ENCODE results near the gene PRKCA. TPM values are rescaled to one million over a fixed set of nuclear protein-coding genes. Genes with fewer than 3 reads are reported as not detected.
A peak's percentile ranks its signal among the peaks of the same experiment; 100 is the strongest.

PRKCA gene
- total RNA-seq, 1 donor from 2014 or later, result 29.0 TPM

DNA sequence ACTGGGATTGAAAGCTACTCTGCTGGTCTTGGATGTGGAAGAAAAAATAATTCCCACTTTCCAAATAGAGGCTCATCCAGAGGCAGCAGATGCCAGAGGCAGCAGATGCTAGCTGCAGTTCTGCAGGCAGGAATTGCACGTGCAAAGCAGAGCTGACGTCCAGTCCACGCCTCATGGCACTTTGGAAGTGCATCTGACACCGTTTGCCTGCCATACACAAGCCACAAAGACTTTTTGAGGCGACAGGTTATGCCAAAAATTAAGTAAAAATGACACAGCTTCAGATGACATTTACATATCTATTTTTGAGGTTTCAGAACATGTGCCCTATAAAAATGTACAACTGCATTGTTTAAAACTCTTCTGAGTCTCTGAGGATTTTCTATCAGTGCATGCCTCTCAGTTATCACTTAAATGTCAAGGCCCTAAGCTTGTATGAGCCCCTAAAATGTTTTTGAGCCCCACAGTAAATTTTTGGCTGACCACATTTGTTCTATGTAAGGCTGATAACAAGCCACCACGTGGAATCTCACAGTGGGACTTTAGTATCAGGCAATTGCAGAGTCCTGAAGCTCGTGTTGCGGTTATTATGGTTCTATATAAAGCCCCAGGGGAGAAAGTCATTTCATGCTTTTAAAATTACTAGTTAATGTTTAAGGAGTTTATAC is 239.2 kb downstream of the PRKCA start:
- TF ChIP-seq, protein P1, sequence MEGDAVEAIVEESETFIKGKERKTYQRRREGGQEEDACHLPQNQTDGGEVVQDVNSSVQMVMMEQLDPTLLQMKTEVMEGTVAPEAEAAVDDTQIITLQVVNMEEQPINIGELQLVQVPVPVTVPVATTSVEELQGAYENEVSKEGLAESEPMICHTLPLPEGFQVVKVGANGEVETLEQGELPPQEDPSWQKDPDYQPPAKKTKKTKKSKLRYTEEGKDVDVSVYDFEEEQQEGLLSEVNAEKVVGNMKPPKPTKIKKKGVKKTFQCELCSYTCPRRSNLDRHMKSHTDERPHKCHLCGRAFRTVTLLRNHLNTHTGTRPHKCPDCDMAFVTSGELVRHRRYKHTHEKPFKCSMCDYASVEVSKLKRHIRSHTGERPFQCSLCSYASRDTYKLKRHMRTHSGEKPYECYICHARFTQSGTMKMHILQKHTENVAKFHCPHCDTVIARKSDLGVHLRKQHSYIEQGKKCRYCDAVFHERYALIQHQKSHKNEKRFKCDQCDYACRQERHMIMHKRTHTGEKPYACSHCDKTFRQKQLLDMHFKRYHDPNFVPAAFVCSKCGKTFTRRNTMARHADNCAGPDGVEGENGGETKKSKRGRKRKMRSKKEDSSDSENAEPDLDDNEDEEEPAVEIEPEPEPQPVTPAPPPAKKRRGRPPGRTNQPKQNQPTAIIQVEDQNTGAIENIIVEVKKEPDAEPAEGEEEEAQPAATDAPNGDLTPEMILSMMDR (IDR thresholded peaks at IDR 0.05), result no peak
- Histone ChIP-seq H3K36me3 (no peaks in the 10 kb centered on the region), H3K9me3 (no peaks in the 10 kb centered on the region), H3K27ac (no peak overlapping the region), H3K4me3 (no peak overlapping the region), H3K27me3 (ENCODE audit: low read depth) (no peaks in the 10 kb centered on the region), H3K4me1 (peaks cover 29% of the 10 kb centered on the region)
- DNase-seq (no peak), ATAC-seq (no peak)
- intact Hi-C loops (cut with DNase I), result no loop called here

DNA sequence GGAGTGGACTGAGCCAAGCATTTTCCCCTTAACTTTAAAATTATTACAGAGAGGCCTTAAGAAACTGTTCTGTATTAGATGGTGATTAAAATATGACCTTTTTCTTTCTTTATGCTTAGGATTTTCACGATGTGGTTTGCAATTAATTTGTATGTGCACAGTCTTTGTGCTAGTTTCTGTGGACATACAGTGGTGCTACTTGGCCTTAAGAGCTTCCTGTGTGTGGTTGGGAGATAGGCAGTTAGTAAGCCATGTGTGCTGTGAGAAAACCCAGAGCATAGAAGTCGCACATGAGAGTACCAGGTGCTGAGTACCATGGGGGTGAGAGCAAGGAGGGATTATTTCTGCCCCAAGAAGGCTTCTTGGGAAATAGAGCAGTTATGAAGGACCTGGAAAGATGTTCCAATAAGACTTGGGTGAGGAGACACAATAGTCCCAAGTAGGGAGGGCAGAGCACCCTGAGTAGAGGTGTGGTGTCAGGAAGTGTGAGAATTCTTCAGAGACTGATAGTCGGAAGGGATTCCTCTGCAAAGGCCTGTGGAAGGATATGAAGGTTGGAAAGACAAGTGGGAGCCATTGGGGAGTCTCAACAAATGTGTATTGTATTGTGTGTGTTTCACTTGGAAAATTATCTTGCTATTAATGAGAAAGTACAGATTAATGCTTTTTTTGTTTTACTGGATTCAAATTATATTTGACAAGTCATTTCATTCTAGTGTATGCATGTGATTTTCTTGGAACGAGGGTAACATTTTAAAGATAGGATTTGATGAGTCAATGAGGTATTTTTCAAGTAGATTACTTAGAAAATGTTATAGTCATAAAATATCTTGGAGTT is 239.9 kb downstream of the PRKCA start:
- no peak overlapping the region for H3K4me3 ChIP-seq
- intact Hi-C loops (cut with DNase I), result no loop called here
- TF ChIP-seq, protein P1 (IDR thresholded peaks at IDR 0.05), result no peak
- DNase-seq (no peak), ATAC-seq (peak in 1 of 2 donors; percentile 45)
- H3K27me3 ChIP-seq (ENCODE audit: low read depth), result no peaks in the 10 kb centered on the region
- H3K27ac ChIP-seq, result no peak overlapping the region
- H3K9me3 ChIP-seq, result no peaks in the 10 kb centered on the region
- peaks cover 31% of the 10 kb centered on the region for H3K4me1 ChIP-seq
- no peaks in the 10 kb centered on the region for H3K36me3 ChIP-seq

DNA sequence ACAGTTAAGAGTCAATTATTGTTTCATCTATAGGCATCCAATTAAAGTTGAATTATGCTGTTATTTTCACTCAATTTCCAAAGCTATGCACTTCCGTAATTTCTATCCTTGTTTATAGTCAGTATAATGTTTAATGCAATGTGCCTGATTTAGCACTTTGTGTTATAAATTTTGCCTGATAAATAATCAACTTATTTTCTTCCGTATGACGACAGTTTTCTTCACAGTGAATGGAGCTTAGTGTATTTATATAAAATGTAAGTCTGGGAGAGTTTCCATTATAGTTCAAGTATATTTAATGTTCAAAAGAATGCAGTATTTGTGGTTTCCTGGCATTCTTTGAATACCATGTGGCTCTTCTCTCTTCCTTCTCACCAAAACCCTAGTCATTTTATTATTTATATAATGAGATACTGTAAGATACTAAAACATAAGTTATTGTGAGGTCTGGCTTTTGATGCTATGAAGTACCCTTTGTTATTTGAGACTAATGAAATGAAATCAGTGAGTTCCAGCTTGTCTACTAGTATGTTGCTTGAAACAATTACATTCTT is 240.6 kb downstream of the PRKCA start:
- Histone ChIP-seq H3K9me3 (no peaks in the 10 kb centered on the region), H3K4me3 (no peak overlapping the region), H3K27ac (no peak overlapping the region), H3K4me1 (peaks cover 36% of the 10 kb centered on the region), H3K36me3 (no peaks in the 10 kb centered on the region), H3K27me3 (ENCODE audit: low read depth) (no peaks in the 10 kb centered on the region)
- intact Hi-C loops (cut with DNase I), result no loop called here
- DNase-seq (no peak), ATAC-seq (no peak)
- TF ChIP-seq, protein P1 (IDR thresholded peaks at IDR 0.05), result no peak

GRCh38 chr17:66543526-66543925 is 241.1 kb downstream of the PRKCA start:
- TF ChIP-seq, protein P1 (IDR thresholded peaks at IDR 0.05), result no peak
- DNase-seq (no peak), ATAC-seq (no peak)
- peaks cover 41% of the 10 kb centered on the region for H3K4me1 ChIP-seq
- H3K36me3 ChIP-seq, result no peaks in the 10 kb centered on the region
- no peaks in the 10 kb centered on the region for H3K27me3 ChIP-seq (ENCODE audit: low read depth)
- H3K27ac ChIP-seq, result no peak overlapping the region
- intact Hi-C loops (cut with DNase I), result no loop called here
- H3K9me3 ChIP-seq, result no peaks in the 10 kb centered on the region
- H3K4me3 ChIP-seq, result no peak overlapping the region

DNA sequence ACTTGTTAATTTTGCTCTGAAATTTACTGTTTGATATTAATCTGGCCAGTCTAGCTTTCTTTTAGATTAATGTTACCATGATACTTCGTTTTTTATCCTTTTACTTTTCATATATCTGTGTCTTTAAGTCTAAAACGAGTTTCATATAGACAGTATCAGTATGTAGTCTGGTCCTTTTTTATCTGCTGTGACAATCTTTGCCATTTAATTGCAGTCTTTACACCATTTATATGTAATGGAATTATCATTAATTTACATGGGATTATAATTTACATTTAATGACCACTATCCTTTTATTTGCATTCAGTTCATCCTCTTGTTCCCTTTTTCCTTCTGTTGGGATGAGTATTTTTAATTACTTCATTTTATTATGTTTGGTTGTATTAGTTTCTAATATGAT is 243.5 kb downstream of the PRKCA start:
- DNase-seq (no peak), ATAC-seq (no peak)
- Histone ChIP-seq H3K36me3 (no peaks in the 10 kb centered on the region), H3K4me3 (no peak overlapping the region), H3K27me3 (ENCODE audit: low read depth) (no peaks in the 10 kb centered on the region), H3K9me3 (no peaks in the 10 kb centered on the region), H3K27ac (no peak overlapping the region), H3K4me1 (peaks cover 34% of the 10 kb centered on the region)
- intact Hi-C loops (cut with DNase I), result no loop called here
- TF ChIP-seq, protein P1 (IDR thresholded peaks at IDR 0.05), result no peak
